ENCODE results near the gene ATXN10.

ATXN10 gene

DNA sequence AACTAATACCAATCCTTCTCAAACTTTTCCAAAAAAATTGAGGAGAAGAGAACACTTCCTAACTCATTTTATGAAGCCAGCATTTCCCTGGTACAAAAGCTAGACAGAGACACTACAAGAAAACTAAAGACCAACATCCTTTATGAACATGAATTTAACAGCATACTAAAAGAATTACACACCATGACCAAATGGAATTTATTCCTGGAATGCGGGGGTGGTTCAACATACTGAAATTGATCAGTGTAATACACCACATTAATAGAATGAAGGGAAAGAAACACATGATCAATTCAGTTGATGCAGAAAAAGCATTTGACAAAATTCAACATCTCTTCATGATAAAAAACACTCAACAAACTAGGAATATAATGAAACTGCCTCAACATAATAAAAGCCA is 157.2 kb downstream of the ATXN10 start:
- H3K27me3 ChIP-seq (ENCODE audit: insufficient read depth, low read length, poor library complexity, severe bottlenecking), result no peaks in the 10 kb centered on the region
- H3F3A ChIP-seq (ENCODE audit: low read depth), result no peaks in the 10 kb centered on the region
- H3K9me3 ChIP-seq (ENCODE audit: insufficient read depth, low read depth, low read length), result 0 out of 2 replicates have a peak, but pooled peaks cover 5% of the 10 kb centered on the region
- H3K9me2 ChIP-seq (replicated peaks; ENCODE audit: low read depth, low read length), result no peaks in the 10 kb centered on the region
- no peak overlapping the region for H2AFZ ChIP-seq (ENCODE audit: low read length)
- peaks cover 13% of the 10 kb centered on the region for H3K36me3 ChIP-seq (ENCODE audit: insufficient read depth, low read length)
- no peak overlapping the region for H3K4me2 ChIP-seq (ENCODE audit: low read depth, low read length, poor library complexity, severe bottlenecking)
- no peak overlapping the region for H3K9ac ChIP-seq (ENCODE audit: low read depth, low read length, poor library complexity, severe bottlenecking)
- no peaks in the 10 kb centered on the region for H3K4me1 ChIP-seq (ENCODE audit: insufficient read depth, low read length, poor library complexity, severe bottlenecking)
- H3K4me3 ChIP-seq (ENCODE audit: low read length, poor library complexity, severe bottlenecking), result no peak overlapping the region
- no peaks in the 10 kb centered on the region for H4K20me1 ChIP-seq (ENCODE audit: insufficient read depth, low read length, poor library complexity, severe bottlenecking)
- H3K79me2 ChIP-seq (ENCODE audit: insufficient read depth, low read length), result no peaks in the 10 kb centered on the region
- TF ChIP-seq, protein P1, sequence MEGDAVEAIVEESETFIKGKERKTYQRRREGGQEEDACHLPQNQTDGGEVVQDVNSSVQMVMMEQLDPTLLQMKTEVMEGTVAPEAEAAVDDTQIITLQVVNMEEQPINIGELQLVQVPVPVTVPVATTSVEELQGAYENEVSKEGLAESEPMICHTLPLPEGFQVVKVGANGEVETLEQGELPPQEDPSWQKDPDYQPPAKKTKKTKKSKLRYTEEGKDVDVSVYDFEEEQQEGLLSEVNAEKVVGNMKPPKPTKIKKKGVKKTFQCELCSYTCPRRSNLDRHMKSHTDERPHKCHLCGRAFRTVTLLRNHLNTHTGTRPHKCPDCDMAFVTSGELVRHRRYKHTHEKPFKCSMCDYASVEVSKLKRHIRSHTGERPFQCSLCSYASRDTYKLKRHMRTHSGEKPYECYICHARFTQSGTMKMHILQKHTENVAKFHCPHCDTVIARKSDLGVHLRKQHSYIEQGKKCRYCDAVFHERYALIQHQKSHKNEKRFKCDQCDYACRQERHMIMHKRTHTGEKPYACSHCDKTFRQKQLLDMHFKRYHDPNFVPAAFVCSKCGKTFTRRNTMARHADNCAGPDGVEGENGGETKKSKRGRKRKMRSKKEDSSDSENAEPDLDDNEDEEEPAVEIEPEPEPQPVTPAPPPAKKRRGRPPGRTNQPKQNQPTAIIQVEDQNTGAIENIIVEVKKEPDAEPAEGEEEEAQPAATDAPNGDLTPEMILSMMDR (conservative IDR thresholded peaks at IDR 0.05; ENCODE audit: low read length), result no peak
- TF ChIP-seq EZH2phosphoT487 (IDR thresholded peaks at IDR 0.05; ENCODE audit: borderline replicate concordance), result no peak

- Histone ChIP-seq H3F3A (ENCODE audit: low read depth) (no peaks in the 10 kb centered on the region), H3K4me2 (ENCODE audit: low read depth, low read length, poor library complexity, severe bottlenecking) (no peak overlapping the region), H3K9me3 (ENCODE audit: insufficient read depth, low read depth, low read length) (0 out of 2 replicates have a peak, but pooled peaks cover 5% of the 10 kb centered on the region), H3K36me3 (ENCODE audit: insufficient read depth, low read length) (peaks cover 7% of the 10 kb centered on the region; the same call in 1 of the 2 replicates), H4K20me1 (ENCODE audit: insufficient read depth, low read length, poor library complexity, severe bottlenecking) (no peaks in the 10 kb centered on the region), H2AFZ (ENCODE audit: low read length) (no peak overlapping the region), H3K4me1 (ENCODE audit: insufficient read depth, low read length, poor library complexity, severe bottlenecking) (peaks cover 6% of the 10 kb centered on the region), H3K9me2 (replicated peaks; ENCODE audit: low read depth, low read length) (no peaks in the 10 kb centered on the region), H3K4me3 (ENCODE audit: low read length, poor library complexity, severe bottlenecking) (no peak overlapping the region), H3K79me2 (ENCODE audit: insufficient read depth, low read length) (no peaks in the 10 kb centered on the region), H3K27me3 (ENCODE audit: insufficient read depth, low read length, poor library complexity, severe bottlenecking) (no peaks in the 10 kb centered on the region), H3K9ac (ENCODE audit: low read depth, low read length, poor library complexity, severe bottlenecking) (no peak overlapping the region)
- TF ChIP-seq, protein P1 (conservative IDR thresholded peaks at IDR 0.05; ENCODE audit: low read length), result no peak
- no peak for TF ChIP-seq EZH2phosphoT487 (IDR thresholded peaks at IDR 0.05; ENCODE audit: borderline replicate concordance)
Observed at GRCh38 chr22:45830531-45831245, 159.1 kb downstream of the ATXN10 start.

- H3K4me3 ChIP-seq (ENCODE audit: low read length, poor library complexity, severe bottlenecking), result no peak overlapping the region
- H4K20me1 ChIP-seq (ENCODE audit: insufficient read depth, low read length, poor library complexity, severe bottlenecking), result no peaks in the 10 kb centered on the region
- no peaks in the 10 kb centered on the region for H3K9me2 ChIP-seq (replicated peaks; ENCODE audit: low read depth, low read length)
- H3K27me3 ChIP-seq (ENCODE audit: insufficient read depth, low read length, poor library complexity, severe bottlenecking), result no peaks in the 10 kb centered on the region
- 0 out of 2 replicates have a peak, but pooled peaks cover 5% of the 10 kb centered on the region for H3K9me3 ChIP-seq (ENCODE audit: insufficient read depth, low read depth, low read length)
- H3K36me3 ChIP-seq (ENCODE audit: insufficient read depth, low read length), result peaks cover 7% of the 10 kb centered on the region; the same call in 1 of the 2 replicates
- no peak overlapping the region for H3K9ac ChIP-seq (ENCODE audit: low read depth, low read length, poor library complexity, severe bottlenecking)
- H3K4me1 ChIP-seq (ENCODE audit: insufficient read depth, low read length, poor library complexity, severe bottlenecking), result peaks cover 6% of the 10 kb centered on the region
- no peaks in the 10 kb centered on the region for H3K79me2 ChIP-seq (ENCODE audit: insufficient read depth, low read length)
- TF ChIP-seq, protein P1 (conservative IDR thresholded peaks at IDR 0.05; ENCODE audit: low read length), result peak; percentile 56
- TF ChIP-seq EZH2phosphoT487 (IDR thresholded peaks at IDR 0.05; ENCODE audit: borderline replicate concordance), result no peak
- H3F3A ChIP-seq (ENCODE audit: low read depth), result no peaks in the 10 kb centered on the region
- H2AFZ ChIP-seq (ENCODE audit: low read length), result no peak overlapping the region
- no peak overlapping the region for H3K4me2 ChIP-seq (ENCODE audit: low read depth, low read length, poor library complexity, severe bottlenecking)
Observed at GRCh38 chr22:45831394-45831793, 159.8 kb downstream of the ATXN10 start.
